H9 (cell line): Measurements from ENCODE around the gene CFAP119. TPM values are rescaled to one million over a fixed set of nuclear protein-coding genes. Genes with fewer than 3 reads are reported as not detected.

Experiments
- DNase-seq: peaks from one replicate; pipeline ENCODE4 v3.0.0-alpha.2; 2017
- H2AFZ ChIP-seq: one replicate; pipeline ENCODE4 v1.6.1; 2013; ENCODE audit warnings: mild to moderate bottlenecking, low read length, control low read depth, moderate library complexity
- H2AK5ac ChIP-seq: 2 replicates; pipeline ENCODE4 v1.6.1; 2013; ENCODE audit warnings: low read length, control low read depth, mixed read lengths; ENCODE audit not compliant: insufficient read length
- H2BK120ac ChIP-seq: one replicate; pipeline ENCODE4 v1.6.1; 2013; ENCODE audit warnings: low read depth, mild to moderate bottlenecking, low read length, control low read depth, inconsistent platforms; ENCODE audit not compliant: poor library complexity, severe bottlenecking
- H2BK12ac ChIP-seq: 2 replicates; pipeline ENCODE4 v1.6.1; 2013; ENCODE audit warnings: low read length, control low read depth, mixed read lengths, low read depth; ENCODE audit not compliant: insufficient read length
- H2BK15ac ChIP-seq: 2 replicates; pipeline ENCODE4 v1.6.1; 2013; ENCODE audit warnings: low read depth, low read length, control low read depth
- H2BK20ac ChIP-seq: one replicate; pipeline ENCODE4 v1.6.1; 2013; ENCODE audit warnings: low read depth, mild to moderate bottlenecking, low read length, control low read depth, inconsistent platforms; ENCODE audit not compliant: poor library complexity, severe bottlenecking
- H2BK5ac ChIP-seq: 2 replicates; pipeline ENCODE4 v1.6.1; 2013; ENCODE audit warnings: low read length, control low read depth, mixed read lengths; ENCODE audit not compliant: insufficient read length
- H3K14ac ChIP-seq: 2 replicates; pipeline ENCODE4 v1.6.1; 2013; ENCODE audit warnings: low read length, control low read depth; ENCODE audit not compliant: insufficient read depth
- H3K18ac ChIP-seq: 2 replicates; pipeline ENCODE4 v1.6.1; 2013; ENCODE audit warnings: low read depth, mild to moderate bottlenecking, mixed read lengths, low read length, control low read depth; ENCODE audit not compliant: insufficient read length
- H3K23ac ChIP-seq: 2 replicates; pipeline ENCODE4 v1.6.1; 2013; ENCODE audit warnings: low read length, control low read depth, mixed read lengths, low read depth; ENCODE audit not compliant: insufficient read length
- H3K23me2 ChIP-seq: 2 replicates; pipeline ENCODE4 v1.6.1; 2013; ENCODE audit warnings: low read depth, mild to moderate bottlenecking, mixed read lengths, low read length, control low read depth; ENCODE audit not compliant: insufficient read length, poor library complexity, severe bottlenecking
- H3K27ac ChIP-seq: 2 replicates; pipeline ENCODE4 v1.5.1; 2013; ENCODE audit warnings: low read length, control low read depth, mixed read lengths, low read depth; ENCODE audit not compliant: insufficient read length
- H3K27me3 ChIP-seq: 2 replicates; pipeline ENCODE4 v1.6.1; 2013; ENCODE audit warnings: low read length, control low read depth, inconsistent platforms; ENCODE audit not compliant: insufficient read depth
- H3K4ac ChIP-seq: 2 replicates; pipeline ENCODE4 v1.6.1; 2013; ENCODE audit warnings: low read depth, mild to moderate bottlenecking, control low read depth, inconsistent platforms, low read length, moderate library complexity
- H3K4me1 ChIP-seq: 2 replicates; pipeline ENCODE4 v1.6.1; 2013; ENCODE audit warnings: low read length, control low read depth, inconsistent platforms; ENCODE audit not compliant: insufficient read depth
- H3K4me2 ChIP-seq: 2 replicates; pipeline ENCODE4 v1.6.1; 2013; ENCODE audit warnings: low read length, control low read depth, mixed read lengths; ENCODE audit not compliant: insufficient read length, insufficient read depth
- H3K56ac ChIP-seq: 2 replicates; pipeline ENCODE4 v1.6.1; 2013; ENCODE audit warnings: low read depth, mild to moderate bottlenecking, mixed read lengths, low read length, control low read depth; ENCODE audit not compliant: insufficient read length
- H3K79me1 ChIP-seq: 2 replicates; pipeline ENCODE4 v1.6.1; 2013; ENCODE audit warnings: low read depth, mild to moderate bottlenecking, moderate library complexity, low read length, control low read depth, inconsistent platforms; ENCODE audit not compliant: insufficient read depth, poor library complexity, severe bottlenecking
- H3K79me2 ChIP-seq: 2 replicates; pipeline ENCODE4 v1.6.1; 2013; ENCODE audit warnings: low read length, control low read depth, inconsistent platforms; ENCODE audit not compliant: insufficient read depth
- H3K9ac ChIP-seq: 2 replicates; pipeline ENCODE4 v1.6.1; 2013; ENCODE audit warnings: low read length, control low read depth, mixed read lengths; ENCODE audit not compliant: insufficient read length; ENCODE audit errors: extremely low read depth
- H3K9me3 ChIP-seq: one replicate; pipeline ENCODE4 v1.6.1; 2013; ENCODE audit warnings: low read depth, low read length, inconsistent platforms; ENCODE audit not compliant: control insufficient read depth
- H3T11ph ChIP-seq: one replicate; pipeline ENCODE4 v1.6.1; 2013; ENCODE audit warnings: mild to moderate bottlenecking, low read length, control low read depth, inconsistent platforms
- H4K20me1 ChIP-seq: one replicate; pipeline ENCODE4 v1.6.1; 2013; ENCODE audit not compliant: control insufficient read depth, insufficient read length, insufficient read depth
- H4K5ac ChIP-seq: 2 replicates; pipeline ENCODE4 v1.6.1; 2013; ENCODE audit warnings: low read depth, mild to moderate bottlenecking, mixed read lengths, low read length, control low read depth; ENCODE audit not compliant: insufficient read length
- H4K8ac ChIP-seq: replicated peaks from 2 replicates; pipeline ENCODE4 v1.6.1; 2013; ENCODE audit warnings: low read length, control low read depth, mixed read lengths, low read depth; ENCODE audit not compliant: insufficient read length
- H4K91ac ChIP-seq: 2 replicates; pipeline ENCODE4 v1.6.1; 2013; ENCODE audit warnings: low read depth, mild to moderate bottlenecking, moderate library complexity, mixed read lengths, low read length, control low read depth; ENCODE audit not compliant: insufficient read length
- H3K27ac Mint-ChIP-seq, 3 experiments: 2 replicates in 2 of 3; 3 replicates in 1 of 3; pipeline ENCODE4 v1.8.0; 2020 to 2021; ENCODE audit warnings: mixed read lengths in 3 of 3, mild to moderate bottlenecking in 1 of 3, moderate library complexity in 1 of 3
- H3K27me3 Mint-ChIP-seq: 2 replicates; pipeline ENCODE4 v1.8.0; 2021; ENCODE audit warnings: low read depth, mild to moderate bottlenecking, moderate library complexity, mixed read lengths
- H3K36me3 Mint-ChIP-seq, 3 experiments: 2 replicates in 2 of 3; 3 replicates in 1 of 3; pipeline ENCODE4 v1.8.0; 2020 to 2021; ENCODE audit warnings: low read depth in 3 of 3, mixed read lengths in 3 of 3; ENCODE audit not compliant: insufficient read depth in 1 of 3
- H3K4me1 Mint-ChIP-seq, 2 experiments: 2 replicates each; pipeline ENCODE4 v1.8.0; 2020; ENCODE audit warnings: mixed read lengths in 2 of 2
- H3K4me3 Mint-ChIP-seq, 2 experiments: 2 replicates in 1 of 2; 3 replicates in 1 of 2; pipeline ENCODE4 v1.8.0; 2020 to 2021; ENCODE audit warnings: mild to moderate bottlenecking in 2 of 2, mixed read lengths in 2 of 2, moderate library complexity in 1 of 2
- H3K9me3 Mint-ChIP-seq, 2 experiments: 2 replicates in 1 of 2; 3 replicates in 1 of 2; pipeline ENCODE4 v1.8.0; 2020; ENCODE audit warnings: mild to moderate bottlenecking in 2 of 2, mixed read lengths in 2 of 2, moderate library complexity in 1 of 2
- WGBS: extraction: QIAGEN DNeasy Blood & Tissue Kit; methylation state at CpG from one replicate; pipeline ENCODE4 v1.1.7; 2013; ENCODE audit warnings: missing lambda C conversion rate, low lambda C conversion rate, mixed read lengths; ENCODE audit not compliant: insufficient read length; ENCODE audit errors: extremely low coverage; 5-methylcytosine and 5-hydroxymethylcytosine counted together
- total RNA-seq: library from RNA; stranded (reverse); gene quantifications from 2 replicates; pipeline ENCODE4 v1.2.1, GENCODE V29; 2021
- TF ChIP-seq, protein P1 (sequence below): fragments of 200-600 bp; sonication (generic); conservative IDR thresholded peaks from 3 replicates; pipeline ENCODE4 v1.8.0; 2021; ENCODE audit warnings: antibody characterized with exemption, mild to moderate bottlenecking

Gene CFAP119
- total RNA-seq, 1 experiment from 2014 or later = 5.4 TPM

DNA sequence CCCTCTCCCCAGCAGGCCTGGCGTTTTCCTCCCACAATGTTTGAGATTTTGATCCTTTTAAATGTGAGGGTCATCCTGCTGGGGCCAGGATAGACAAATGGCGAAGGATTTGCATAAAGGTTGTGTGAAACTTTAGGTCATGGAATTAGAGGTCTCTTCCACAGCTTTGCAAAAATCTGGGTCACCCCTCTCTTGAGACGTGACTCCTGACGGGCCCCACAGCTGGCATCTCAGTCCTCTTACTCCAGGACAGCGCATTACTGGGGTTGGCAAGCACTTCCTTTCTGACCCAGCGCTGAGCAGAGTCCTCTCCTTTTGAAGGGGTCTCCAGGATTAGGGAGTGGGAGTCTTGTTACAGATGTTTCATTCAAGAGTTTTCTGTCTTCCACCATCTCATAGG lies 17.7 kb upstream of the CFAP119 start:
- DNase-seq = no peak
- Histone ChIP-seq H2AFZ (no peak overlapping the region), H3K4me2 (no peak overlapping the region), H3K23me2 (peaks cover 4% of the 10 kb centered on the region), H2BK20ac (no peak overlapping the region), H3K56ac (no peak overlapping the region), H3K18ac (no peak overlapping the region), H3T11ph (no peak overlapping the region), H2BK15ac (no peak overlapping the region), H3K27me3 (no peaks in the 10 kb centered on the region), H3K14ac (no peak overlapping the region), H3K4me1 (no peaks in the 10 kb centered on the region), H2AK5ac (no peak overlapping the region), H2BK120ac (no peak overlapping the region), H3K9me3 (no peaks in the 10 kb centered on the region), H3K27ac (no peak overlapping the region), H3K4ac (no peak overlapping the region), H3K9ac (no peak overlapping the region), H4K91ac (no peak overlapping the region), H3K79me2 (no peaks in the 10 kb centered on the region), H3K23ac (no peak overlapping the region), H4K8ac (no peak overlapping the region), H3K79me1 (no peaks in the 10 kb centered on the region), H4K20me1 (peaks cover 3% of the 10 kb centered on the region), H2BK12ac (no peak overlapping the region), H2BK5ac (no peak overlapping the region), H4K5ac (no peak overlapping the region)
- H3K9me3 Mint-ChIP-seq = no peaks in the 10 kb centered on the region
- H3K4me1 Mint-ChIP-seq = peaks cover 18 to 24% of the 10 kb centered on the region in 2 experiments
- TF ChIP-seq, protein P1, sequence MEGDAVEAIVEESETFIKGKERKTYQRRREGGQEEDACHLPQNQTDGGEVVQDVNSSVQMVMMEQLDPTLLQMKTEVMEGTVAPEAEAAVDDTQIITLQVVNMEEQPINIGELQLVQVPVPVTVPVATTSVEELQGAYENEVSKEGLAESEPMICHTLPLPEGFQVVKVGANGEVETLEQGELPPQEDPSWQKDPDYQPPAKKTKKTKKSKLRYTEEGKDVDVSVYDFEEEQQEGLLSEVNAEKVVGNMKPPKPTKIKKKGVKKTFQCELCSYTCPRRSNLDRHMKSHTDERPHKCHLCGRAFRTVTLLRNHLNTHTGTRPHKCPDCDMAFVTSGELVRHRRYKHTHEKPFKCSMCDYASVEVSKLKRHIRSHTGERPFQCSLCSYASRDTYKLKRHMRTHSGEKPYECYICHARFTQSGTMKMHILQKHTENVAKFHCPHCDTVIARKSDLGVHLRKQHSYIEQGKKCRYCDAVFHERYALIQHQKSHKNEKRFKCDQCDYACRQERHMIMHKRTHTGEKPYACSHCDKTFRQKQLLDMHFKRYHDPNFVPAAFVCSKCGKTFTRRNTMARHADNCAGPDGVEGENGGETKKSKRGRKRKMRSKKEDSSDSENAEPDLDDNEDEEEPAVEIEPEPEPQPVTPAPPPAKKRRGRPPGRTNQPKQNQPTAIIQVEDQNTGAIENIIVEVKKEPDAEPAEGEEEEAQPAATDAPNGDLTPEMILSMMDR = no peak
- peaks cover 3% of the 10 kb centered on the region; the same call in 1 of the 2 replicates for H3K27me3 Mint-ChIP-seq
- no CpG with 5 or more reads among the region's 6 CpGs for WGBS
- no peak overlapping the region for H3K4me3 Mint-ChIP-seq
- no peak overlapping the region for H3K27ac Mint-ChIP-seq
- H3K36me3 Mint-ChIP-seq = peaks cover 12 to 28% (median 26%) of the 10 kb centered on the region in 3 experiments; a peak in 6 of 7 replicates
